AG04450 (cell line): ENCODE results near the gene CKLF. TPM values are rescaled to one million over a fixed set of nuclear protein-coding genes. Genes with fewer than 3 reads are reported as not detected.

Experiments
- CTCF ChIA-PET: fragments of 300-600, 350-600 bp; formaldehyde crosslinking; extraction: SDS; loops from one replicate; lab custom pipeline; 2022; ENCODE audit warnings: antibody characterized with exemption, inconsistent platforms; lab: Charles Lee
- POLR2A ChIA-PET: fragments of 350-600 bp; formaldehyde crosslinking; extraction: SDS; loops from one replicate; lab custom pipeline; 2021; ENCODE audit warnings: antibody characterized with exemption, inconsistent platforms; lab: Yijun Ruan, JAX
- DNase-seq: peaks from one replicate; pipeline ENCODE4 v3.0.0-alpha.2; 2011; ENCODE audit warnings: low read depth, low spot score
- H3K27ac ChIP-seq: one replicate; pipeline ENCODE4 v1.5.1; 2012; ENCODE audit warnings: low read depth, low read length, control low read depth
- H3K27me3 ChIP-seq: one replicate; pipeline ENCODE4 v1.6.0; 2012; ENCODE audit warnings: low read length; ENCODE audit not compliant: control insufficient read depth, insufficient read depth
- H3K4me3 ChIP-seq: 2 replicates; pipeline ENCODE4 v1.5.1; 2011; ENCODE audit warnings: mild to moderate bottlenecking, low read depth, low read length, control low read depth
- H3K9me3 ChIP-seq: 2 replicates; pipeline ENCODE4 v1.5.1; 2012; ENCODE audit warnings: low read length; ENCODE audit not compliant: control insufficient read depth, insufficient read depth
- polyA plus RNA-seq: library from polyadenylated mRNA; depleted of rRNA; stranded (reverse); fragments of >200 nt; gene quantifications from 2 replicates; pipeline ENCODE4 v1.2.3, GENCODE V29; 2011
- TF ChIP-seq, protein P1 (sequence below): IDR thresholded peaks from 2 replicates; pipeline ENCODE4 v1.5.1; 2011; ENCODE audit warnings: low read depth, low read length, control low read depth, inconsistent platforms

CKLF gene
- polyA plus RNA-seq, 1 experiment = 56.2 TPM

DNA sequence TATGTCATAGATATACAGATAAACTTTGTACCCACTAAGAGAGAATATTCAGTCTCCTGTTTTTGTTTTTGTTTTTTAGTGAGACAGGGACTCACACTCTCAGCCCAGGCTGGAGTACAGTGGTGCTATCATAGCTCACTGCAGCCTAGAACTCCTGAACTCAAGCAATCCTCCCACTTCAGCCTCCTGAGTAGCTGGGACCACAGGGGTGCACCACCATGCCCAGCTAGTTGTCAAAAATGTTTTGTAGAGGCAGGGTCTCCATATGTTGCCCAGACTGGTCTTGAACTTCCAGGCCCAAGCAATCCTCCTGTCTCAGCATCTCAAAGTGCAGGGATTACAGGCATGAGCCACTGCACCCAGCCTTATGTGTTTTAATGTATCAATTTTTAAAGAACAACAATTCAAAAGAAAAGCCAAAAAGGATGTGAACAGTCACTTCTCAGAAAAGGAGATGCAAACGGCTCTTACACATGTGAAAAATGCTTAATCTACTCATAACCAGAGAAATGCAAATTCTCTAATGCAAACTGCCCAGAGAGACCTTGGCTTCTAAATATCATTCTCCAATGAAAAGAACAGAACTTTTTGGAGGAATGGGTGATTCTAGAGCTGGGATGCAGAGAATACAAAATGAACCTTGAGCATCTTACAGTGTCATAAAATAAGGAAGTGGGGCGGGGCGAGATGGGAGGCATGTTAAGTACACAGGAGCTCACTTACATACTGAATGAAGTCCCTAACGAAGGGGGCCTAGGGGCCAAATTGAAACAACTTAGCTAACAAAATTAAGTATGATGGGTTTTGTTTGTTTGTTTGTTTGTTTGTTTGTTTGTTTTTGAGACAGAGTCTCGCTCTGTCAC is 44.8 kb downstream of the CKLF start:
- DNase-seq = no peak
- H3K27ac ChIP-seq = no peak overlapping the region
- TF ChIP-seq, protein P1, sequence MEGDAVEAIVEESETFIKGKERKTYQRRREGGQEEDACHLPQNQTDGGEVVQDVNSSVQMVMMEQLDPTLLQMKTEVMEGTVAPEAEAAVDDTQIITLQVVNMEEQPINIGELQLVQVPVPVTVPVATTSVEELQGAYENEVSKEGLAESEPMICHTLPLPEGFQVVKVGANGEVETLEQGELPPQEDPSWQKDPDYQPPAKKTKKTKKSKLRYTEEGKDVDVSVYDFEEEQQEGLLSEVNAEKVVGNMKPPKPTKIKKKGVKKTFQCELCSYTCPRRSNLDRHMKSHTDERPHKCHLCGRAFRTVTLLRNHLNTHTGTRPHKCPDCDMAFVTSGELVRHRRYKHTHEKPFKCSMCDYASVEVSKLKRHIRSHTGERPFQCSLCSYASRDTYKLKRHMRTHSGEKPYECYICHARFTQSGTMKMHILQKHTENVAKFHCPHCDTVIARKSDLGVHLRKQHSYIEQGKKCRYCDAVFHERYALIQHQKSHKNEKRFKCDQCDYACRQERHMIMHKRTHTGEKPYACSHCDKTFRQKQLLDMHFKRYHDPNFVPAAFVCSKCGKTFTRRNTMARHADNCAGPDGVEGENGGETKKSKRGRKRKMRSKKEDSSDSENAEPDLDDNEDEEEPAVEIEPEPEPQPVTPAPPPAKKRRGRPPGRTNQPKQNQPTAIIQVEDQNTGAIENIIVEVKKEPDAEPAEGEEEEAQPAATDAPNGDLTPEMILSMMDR = no peak
- peaks cover 13% of the 10 kb centered on the region for H3K27me3 ChIP-seq
- H3K4me3 ChIP-seq = no peak overlapping the region
- H3K9me3 ChIP-seq = peaks cover 8% of the 10 kb centered on the region
- ChIA-PET CTCF (interaction anchor here (2.3 kb wide), 1 partner anchor 11 kb away, joined by 13 read pairs; no protein-coding TSS in a partner anchor), POLR2A (no interaction called here)

DNA sequence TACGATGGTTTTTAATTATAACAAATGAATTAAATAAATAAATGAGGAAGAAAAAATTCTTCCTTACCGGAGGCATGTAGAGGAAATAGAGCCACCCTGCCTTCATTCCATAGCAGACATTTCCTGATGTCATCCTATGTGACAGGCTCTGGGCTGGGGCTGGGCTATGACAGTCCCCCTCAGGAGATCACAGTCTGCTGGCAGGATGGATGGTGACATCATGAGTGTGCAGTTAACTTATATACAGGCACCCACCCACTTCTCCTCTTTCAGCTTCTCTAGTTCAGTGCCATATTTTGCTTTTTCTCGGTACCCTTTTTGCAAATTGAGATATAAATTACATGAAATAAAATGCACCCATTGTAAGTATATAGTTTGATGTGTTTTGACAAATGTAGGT is 45.7 kb downstream of the CKLF start:
- CTCF ChIA-PET = interaction anchor here (2.3 kb wide), 1 partner anchor 11 kb away, joined by 13 read pairs; no protein-coding TSS in a partner anchor
- H3K27me3 ChIP-seq = peaks cover 11% of the 10 kb centered on the region

DNA sequence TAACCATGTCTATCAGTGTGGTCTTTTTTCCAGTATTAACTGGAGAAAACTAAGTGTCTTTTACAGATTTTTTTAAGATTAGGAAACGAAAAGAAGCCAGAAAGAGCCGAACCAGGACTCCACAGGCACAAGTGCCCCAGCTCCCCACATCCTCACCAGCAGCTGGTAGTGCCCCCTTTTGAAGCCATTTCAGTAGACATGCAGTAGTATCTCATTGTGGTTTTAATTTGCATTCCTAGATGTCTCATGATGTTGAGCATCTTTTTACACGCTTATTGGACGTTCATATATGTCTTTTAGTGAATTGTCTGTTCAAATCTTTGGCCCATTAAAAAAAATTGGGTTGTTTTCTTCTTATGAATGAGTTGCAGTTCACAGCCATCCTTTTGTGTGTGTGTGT is 47.4 kb downstream of the CKLF start:
- no peak for DNase-seq
- TF ChIP-seq, protein P1 = no peak
- Histone ChIP-seq H3K4me3 (no peak overlapping the region), H3K27me3 (peaks cover 6% of the 10 kb centered on the region), H3K27ac (no peak overlapping the region), H3K9me3 (peaks cover 8% of the 10 kb centered on the region)
- ChIA-PET CTCF (no interaction called here), POLR2A (no interaction called here)

More for the DNA sequence above, 45.7 kb downstream of the CKLF start:
- peaks cover 8% of the 10 kb centered on the region for H3K9me3 ChIP-seq
- H3K27ac ChIP-seq = no peak overlapping the region
- POLR2A ChIA-PET = no interaction called here
- no peak overlapping the region for H3K4me3 ChIP-seq
- TF ChIP-seq, protein P1 = no peak
- DNase-seq = no peak

DNA sequence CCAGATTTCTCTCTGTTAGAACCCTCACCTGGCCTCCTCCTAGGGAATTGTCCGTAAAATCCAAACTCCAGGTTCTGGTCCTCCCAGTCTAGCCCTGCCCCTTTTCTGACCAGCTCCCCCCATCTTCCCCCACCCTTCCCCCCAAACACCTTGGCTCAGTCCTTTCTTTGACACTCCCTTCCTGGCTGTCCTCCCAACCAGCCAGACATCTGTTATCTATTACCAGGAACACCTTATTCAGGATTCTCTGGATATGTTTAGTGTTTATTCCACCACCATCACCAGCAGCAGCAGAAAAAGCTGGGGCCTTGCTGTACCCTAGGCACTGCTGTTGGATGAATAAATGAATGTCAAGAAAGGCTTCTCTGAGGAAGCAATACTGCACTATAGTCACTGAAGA is 48.1 kb downstream of the CKLF start:
- CTCF ChIA-PET = no interaction called here
- Histone ChIP-seq H3K4me3 (no peak overlapping the region), H3K9me3 (peaks cover 8% of the 10 kb centered on the region), H3K27me3 (peaks cover 4% of the 10 kb centered on the region), H3K27ac (no peak overlapping the region)
- TF ChIP-seq, protein P1 = no peak
- POLR2A ChIA-PET = no interaction called here
- DNase-seq = no peak

DNA sequence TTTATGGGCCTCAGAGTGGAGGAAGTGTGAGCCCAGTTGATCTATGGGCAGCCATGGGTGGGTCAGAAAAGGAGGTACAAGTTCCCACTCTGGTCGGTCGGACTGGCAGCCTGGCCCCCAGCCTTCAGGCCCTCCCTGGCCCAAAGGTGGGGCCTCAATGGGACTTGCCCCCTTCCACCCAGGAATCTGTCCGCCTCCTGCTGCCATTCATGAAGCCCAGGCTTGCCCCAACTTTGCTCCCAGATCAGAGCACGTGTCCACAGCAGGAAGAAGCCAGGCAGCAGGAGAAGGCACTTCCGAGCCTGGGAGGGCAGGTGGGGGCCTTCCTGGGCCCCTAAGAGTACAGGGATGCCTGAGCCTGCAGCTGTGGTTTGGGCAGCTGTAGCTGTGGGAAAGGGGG is 49.1 kb downstream of the CKLF start:
- no peak overlapping the region for H3K4me3 ChIP-seq
- ChIA-PET POLR2A (no interaction called here), CTCF (no interaction called here)
- DNase-seq = no peak
- TF ChIP-seq, protein P1 = no peak
- H3K27me3 ChIP-seq = peaks cover 4% of the 10 kb centered on the region
- H3K9me3 ChIP-seq = peaks cover 8% of the 10 kb centered on the region
- H3K27ac ChIP-seq = no peak overlapping the region
